ENCODE results near the gene MYO3B. TPM values are rescaled to one million over a fixed set of nuclear protein-coding genes. Genes with fewer than 3 reads are reported as not detected.
"Not testable (repeated sequence)": the region's sequence is repeated elsewhere in the genome, so short reads cannot be mapped to it uniquely, and the experiment has no call there.

Gene MYO3B
- total and polyA plus RNA-seq, 5 donors = not detected

GRCh38 chr2:170464268-170464667 lies 286.3 kb downstream of the MYO3B start:
- no peak overlapping the region for H3K4me3 ChIP-seq (ENCODE audit: low read length)
- DNase-seq (no peak), ATAC-seq (no peak)
- H3K27me3 ChIP-seq (ENCODE audit: control insufficient read depth, insufficient read depth) = no peaks in the 10 kb centered on the region
- no peaks in the 10 kb centered on the region for H3K9me3 ChIP-seq (ENCODE audit: control insufficient read depth, low read length)
- WGBS = 98% methylated on average over 5 of the region's 5 CpGs
- H3K4me1 ChIP-seq (ENCODE audit: control insufficient read depth, insufficient read depth, low read length) = peaks cover 2% of the 10 kb centered on the region
- H3K27ac ChIP-seq (ENCODE audit: low read length) = no peak overlapping the region
- intact Hi-C loops (cut with DNase I) = no loop called here

GRCh38 chr2:170465241-170465640 lies 287.3 kb downstream of the MYO3B start:
- Histone ChIP-seq H3K27me3 (ENCODE audit: control insufficient read depth, insufficient read depth) (no peaks in the 10 kb centered on the region), H3K4me1 (ENCODE audit: control insufficient read depth, insufficient read depth, low read length) (peaks cover 2% of the 10 kb centered on the region), H3K27ac (ENCODE audit: low read length) (no peak overlapping the region), H3K9me3 (ENCODE audit: control insufficient read depth, low read length) (no peaks in the 10 kb centered on the region), H3K4me3 (ENCODE audit: low read length) (no peak overlapping the region)
- DNase-seq (no peak), ATAC-seq (peak in 1 of 2 donors; percentile 19)
- 63% methylated on average over 4 of the region's 4 CpGs for WGBS
- intact Hi-C loops (cut with DNase I) = no loop called here

- Histone ChIP-seq H3K4me3 (ENCODE audit: low read length) (no peak overlapping the region), H3K9me3 (ENCODE audit: control insufficient read depth, low read length) (no peaks in the 10 kb centered on the region), H3K27ac (ENCODE audit: low read length) (no peak overlapping the region), H3K27me3 (ENCODE audit: control insufficient read depth, insufficient read depth) (no peaks in the 10 kb centered on the region), H3K4me1 (ENCODE audit: control insufficient read depth, insufficient read depth, low read length) (peaks cover 2% of the 10 kb centered on the region)
- 93% methylated on average over 8 of the region's 8 CpGs for WGBS
- intact Hi-C loops (cut with DNase I) = no loop called here
- DNase-seq (no peak), ATAC-seq (no peak)
Measured at GRCh38 chr2:170466632-170467031, 288.7 kb downstream of the MYO3B start.

GRCh38 chr2:170467568-170468422 lies 289.8 kb downstream of the MYO3B start:
- ATAC-seq (peak in 1 of 2 donors; percentile 54), DNase-seq (no peak)
- no peak overlapping the region for H3K27ac ChIP-seq (ENCODE audit: low read length)
- 24% methylated on average over 1 of the region's 1 CpG for WGBS
- peaks cover 2% of the 10 kb centered on the region for H3K4me1 ChIP-seq (ENCODE audit: control insufficient read depth, insufficient read depth, low read length)
- H3K9me3 ChIP-seq (ENCODE audit: control insufficient read depth, low read length) = no peaks in the 10 kb centered on the region
- H3K27me3 ChIP-seq (ENCODE audit: control insufficient read depth, insufficient read depth) = no peaks in the 10 kb centered on the region
- intact Hi-C loops (cut with DNase I) = no loop called here
- H3K4me3 ChIP-seq (ENCODE audit: low read length) = no peak overlapping the region

GRCh38 chr2:170468557-170468956 lies 290.6 kb downstream of the MYO3B start:
- H3K27ac ChIP-seq (ENCODE audit: low read length) = no peak overlapping the region
- ATAC-seq = no peak
- WGBS = 84% methylated on average over 4 of the region's 4 CpGs
- H3K27me3 ChIP-seq (ENCODE audit: control insufficient read depth, insufficient read depth) = no peaks in the 10 kb centered on the region
- no peaks in the 10 kb centered on the region for H3K9me3 ChIP-seq (ENCODE audit: control insufficient read depth, low read length)
- peaks cover 2% of the 10 kb centered on the region for H3K4me1 ChIP-seq (ENCODE audit: control insufficient read depth, insufficient read depth, low read length)
- intact Hi-C loops (cut with DNase I) = no loop called here
- DNase-seq = no peak
- H3K4me3 ChIP-seq (ENCODE audit: low read length) = no peak overlapping the region

GRCh38 chr2:170472498-170472897 lies 294.6 kb downstream of the MYO3B start:
- H3K4me3 ChIP-seq (ENCODE audit: low read length); H3K27ac ChIP-seq (ENCODE audit: low read length); H3K4me1 ChIP-seq (ENCODE audit: control insufficient read depth, insufficient read depth, low read length); H3K9me3 ChIP-seq (ENCODE audit: control insufficient read depth, low read length); H3K27me3 ChIP-seq (ENCODE audit: control insufficient read depth, insufficient read depth); DNase-seq; intact Hi-C loops (cut with DNase I); ATAC-seq: not testable (repeated sequence)
- WGBS = 98% methylated on average over 4 of the region's 4 CpGs

- Histone ChIP-seq H3K4me1 (ENCODE audit: control insufficient read depth, insufficient read depth, low read length) (no peaks in the 10 kb centered on the region), H3K27me3 (ENCODE audit: control insufficient read depth, insufficient read depth) (no peaks in the 10 kb centered on the region), H3K9me3 (ENCODE audit: control insufficient read depth, low read length) (no peaks in the 10 kb centered on the region), H3K27ac (ENCODE audit: low read length) (no peak overlapping the region), H3K4me3 (ENCODE audit: low read length) (no peak overlapping the region)
- DNase-seq (no peak), ATAC-seq (no peak)
- intact Hi-C loops (cut with DNase I) = no loop called here
- 81% methylated on average over 6 of the region's 6 CpGs for WGBS
Measured at GRCh38 chr2:170475878-170476277, 297.9 kb downstream of the MYO3B start.

GRCh38 chr2:170477630-170478029 lies 299.7 kb downstream of the MYO3B start:
- intact Hi-C loops (cut with DNase I) = no loop called here
- ATAC-seq (no peak), DNase-seq (no peak)
- Histone ChIP-seq H3K27ac (ENCODE audit: low read length) (no peak overlapping the region), H3K4me3 (ENCODE audit: low read length) (no peak overlapping the region), H3K4me1 (ENCODE audit: control insufficient read depth, insufficient read depth, low read length) (no peaks in the 10 kb centered on the region), H3K27me3 (ENCODE audit: control insufficient read depth, insufficient read depth) (no peaks in the 10 kb centered on the region), H3K9me3 (ENCODE audit: control insufficient read depth, low read length) (no peaks in the 10 kb centered on the region)
- whole genome bisulfite sequencing = 69% methylated on average over 4 of the region's 4 CpGs

GRCh38 chr2:170481201-170481600 lies 303.3 kb downstream of the MYO3B start:
- H3K27me3 ChIP-seq (ENCODE audit: control insufficient read depth, insufficient read depth) = no peaks in the 10 kb centered on the region
- intact Hi-C loops (cut with DNase I) = no loop called here
- H3K27ac ChIP-seq (ENCODE audit: low read length) = no peak overlapping the region
- 92% methylated on average over 4 of the region's 4 CpGs for WGBS
- DNase-seq (no peak), ATAC-seq (no peak)
- no peaks in the 10 kb centered on the region for H3K4me1 ChIP-seq (ENCODE audit: control insufficient read depth, insufficient read depth, low read length)
- no peak overlapping the region for H3K4me3 ChIP-seq (ENCODE audit: low read length)
- no peaks in the 10 kb centered on the region for H3K9me3 ChIP-seq (ENCODE audit: control insufficient read depth, low read length)

GRCh38 chr2:170484552-170484951 lies 306.6 kb downstream of the MYO3B start:
- no peak for ATAC-seq
- Histone ChIP-seq H3K9me3 (ENCODE audit: control insufficient read depth, low read length) (no peaks in the 10 kb centered on the region), H3K4me1 (ENCODE audit: control insufficient read depth, insufficient read depth, low read length) (no peaks in the 10 kb centered on the region), H3K4me3 (ENCODE audit: low read length) (no peak overlapping the region), H3K27ac (ENCODE audit: low read length) (no peak overlapping the region), H3K27me3 (ENCODE audit: control insufficient read depth, insufficient read depth) (no peaks in the 10 kb centered on the region)
- intact Hi-C loops (cut with DNase I) = no loop called here
- DNase-seq = no peak

GRCh38 chr2:170485254-170486026 lies 307.5 kb downstream of the MYO3B start:
- Histone ChIP-seq H3K4me1 (ENCODE audit: control insufficient read depth, insufficient read depth, low read length) (no peaks in the 10 kb centered on the region), H3K9me3 (ENCODE audit: control insufficient read depth, low read length) (no peaks in the 10 kb centered on the region), H3K27me3 (ENCODE audit: control insufficient read depth, insufficient read depth) (no peaks in the 10 kb centered on the region), H3K27ac (ENCODE audit: low read length) (no peak overlapping the region), H3K4me3 (ENCODE audit: low read length) (no peak overlapping the region)
- intact Hi-C loops (cut with DNase I) = loop anchor here in 1 of 4 donors (5.0 kb wide), 1 partner anchor 327 kb away; no protein-coding TSS in a partner anchor
- DNase-seq (no peak), ATAC-seq (no peak)
- 66% methylated on average over 3 of the region's 3 CpGs for WGBS

All from right cardiac atrium (tissue), 5 donors.